DMS114 treated with DMSO at 0.1 percent for 48 hours (cell line): ENCODE measurements around the gene PLB1.

Experiments used
- DNase-seq: peaks from one replicate; lab custom pipeline; 2025; ENCODE audit not compliant: unreplicated experiment; lab: John Stamatoyannopoulos, UW

The PLB1 gene

GRCh38 chr2:28587526-28588291 lies 91.8 kb downstream of the PLB1 start:
- no peak for DNase-seq

GRCh38 chr2:28588292-28588670 lies 92.4 kb downstream of the PLB1 start:
- no peak for DNase-seq

- no peak for DNase-seq
Measured at GRCh38 chr2:28589746-28590463, 94.0 kb downstream of the PLB1 start.

GRCh38 chr2:28590496-28591301 lies 94.8 kb downstream of the PLB1 start:
- DNase-seq, result no peak

- no peak for DNase-seq
Measured at GRCh38 chr2:28591711-28592335, 96.0 kb downstream of the PLB1 start.

GRCh38 chr2:28592481-28592880 lies 96.6 kb downstream of the PLB1 start:
- DNase-seq, result no peak

GRCh38 chr2:28593160-28593755 lies 97.4 kb downstream of the PLB1 start:
- no peak for DNase-seq

- no peak for DNase-seq
Measured at GRCh38 chr2:28594000-28594331, 98.1 kb downstream of the PLB1 start.

GRCh38 chr2:28594332-28595108 lies 98.7 kb downstream of the PLB1 start:
- DNase-seq, result peak; percentile 29

- no peak for DNase-seq
Measured at GRCh38 chr2:28595323-28595722, 99.5 kb downstream of the PLB1 start.

GRCh38 chr2:28598484-28598883 lies 102.6 kb downstream of the PLB1 start:
- no peak for DNase-seq

GRCh38 chr2:28600181-28600580 lies 104.3 kb downstream of the PLB1 start:
- no peak for DNase-seq

- no peak for DNase-seq
Measured at GRCh38 chr2:28601616-28602015, 105.8 kb downstream of the PLB1 start.

GRCh38 chr2:28602136-28602660 lies 106.3 kb downstream of the PLB1 start:
- no peak for DNase-seq

GRCh38 chr2:28602751-28603639 lies 107.1 kb downstream of the PLB1 start:
- no peak for DNase-seq

GRCh38 chr2:28603821-28604220 lies 108.0 kb downstream of the PLB1 start:
- no peak for DNase-seq

GRCh38 chr2:28604284-28604843 lies 108.5 kb downstream of the PLB1 start:
- DNase-seq, result no peak

- no peak for DNase-seq
Measured at GRCh38 chr2:28606986-28607441, 111.2 kb downstream of the PLB1 start.
